Measurements from ENCODE around the gene LRMDA.

LRMDA gene

DNA sequence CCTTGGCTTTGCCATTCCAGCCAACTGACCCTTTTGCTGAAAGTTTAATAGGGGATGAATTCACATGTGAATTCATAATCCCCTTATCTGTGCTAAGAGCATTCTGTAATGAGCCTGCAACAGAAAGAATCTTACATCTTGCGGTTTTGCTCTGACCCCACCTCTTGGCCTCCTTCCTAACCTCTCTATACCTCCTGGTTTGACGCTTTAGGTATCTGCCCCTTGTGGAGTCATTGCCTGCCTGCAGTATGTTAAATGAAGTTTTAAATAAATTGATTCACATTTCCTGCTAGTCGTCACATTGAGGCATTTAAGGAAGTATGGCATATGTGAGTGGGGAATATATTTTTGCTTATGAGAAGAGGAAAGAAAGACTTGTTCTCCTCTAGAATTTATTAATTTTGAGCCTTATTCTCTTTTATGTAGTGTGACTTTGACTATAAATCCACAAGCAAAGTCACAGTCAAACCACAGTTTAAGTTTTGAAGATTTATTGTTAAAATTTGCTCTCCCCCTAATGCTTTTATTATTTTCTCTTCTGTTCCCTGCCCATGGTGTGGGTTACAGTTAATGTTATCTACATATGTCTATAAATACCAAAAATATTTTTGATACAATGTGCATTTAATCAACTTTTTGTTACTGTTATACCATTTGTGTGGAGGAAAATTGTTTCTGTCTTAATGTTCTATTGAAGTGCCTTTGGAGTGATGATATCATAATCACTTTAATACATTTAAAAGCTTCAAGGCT, 60.9 kb downstream of the LRMDA start:
- no peak for DNase-seq
- no peaks in the 10 kb centered on the region for H3K27me3 ChIP-seq
- TF ChIP-seq, protein P1, sequence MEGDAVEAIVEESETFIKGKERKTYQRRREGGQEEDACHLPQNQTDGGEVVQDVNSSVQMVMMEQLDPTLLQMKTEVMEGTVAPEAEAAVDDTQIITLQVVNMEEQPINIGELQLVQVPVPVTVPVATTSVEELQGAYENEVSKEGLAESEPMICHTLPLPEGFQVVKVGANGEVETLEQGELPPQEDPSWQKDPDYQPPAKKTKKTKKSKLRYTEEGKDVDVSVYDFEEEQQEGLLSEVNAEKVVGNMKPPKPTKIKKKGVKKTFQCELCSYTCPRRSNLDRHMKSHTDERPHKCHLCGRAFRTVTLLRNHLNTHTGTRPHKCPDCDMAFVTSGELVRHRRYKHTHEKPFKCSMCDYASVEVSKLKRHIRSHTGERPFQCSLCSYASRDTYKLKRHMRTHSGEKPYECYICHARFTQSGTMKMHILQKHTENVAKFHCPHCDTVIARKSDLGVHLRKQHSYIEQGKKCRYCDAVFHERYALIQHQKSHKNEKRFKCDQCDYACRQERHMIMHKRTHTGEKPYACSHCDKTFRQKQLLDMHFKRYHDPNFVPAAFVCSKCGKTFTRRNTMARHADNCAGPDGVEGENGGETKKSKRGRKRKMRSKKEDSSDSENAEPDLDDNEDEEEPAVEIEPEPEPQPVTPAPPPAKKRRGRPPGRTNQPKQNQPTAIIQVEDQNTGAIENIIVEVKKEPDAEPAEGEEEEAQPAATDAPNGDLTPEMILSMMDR (IDR thresholded peaks at IDR 0.05): no peak
- no peak overlapping the region for H3K4me3 ChIP-seq
- intact Hi-C loops (cut with DNase I; ENCODE audit: low total_unique reads): no loop called here
- no peaks in the 10 kb centered on the region for H3K36me3 ChIP-seq
- H3K4me1 ChIP-seq: peaks cover 0 to 6% (median 0%) of the 10 kb centered on the region in 4 donors
- H3K27ac ChIP-seq: no peak overlapping the region
- H3K9me3 ChIP-seq: no peaks in the 10 kb centered on the region

DNA sequence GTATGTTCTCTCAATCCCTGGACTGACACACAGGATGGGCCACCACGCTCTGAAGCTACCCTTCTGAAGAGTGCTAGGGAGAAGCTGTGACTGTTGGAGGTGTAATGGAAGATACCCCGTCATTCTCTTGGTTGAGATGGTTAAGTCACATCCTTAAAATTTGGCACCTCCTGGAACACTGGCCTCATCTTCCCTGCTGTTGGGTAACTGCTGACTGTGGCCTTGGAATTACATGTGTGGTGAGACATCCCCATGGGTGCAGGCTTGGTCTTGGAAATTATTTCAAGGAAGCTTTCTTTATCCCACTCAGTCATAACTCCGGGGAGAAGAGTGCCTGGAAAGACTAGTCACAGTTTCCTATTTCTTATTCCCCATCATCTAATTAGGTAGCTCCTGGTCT, 62.0 kb downstream of the LRMDA start:
- Histone ChIP-seq H3K27ac (no peak overlapping the region), H3K27me3 (no peaks in the 10 kb centered on the region), H3K4me1 (no peaks in the 10 kb centered on the region), H3K36me3 (no peaks in the 10 kb centered on the region), H3K9me3 (no peaks in the 10 kb centered on the region), H3K4me3 (no peak overlapping the region)
- TF ChIP-seq, protein P1 (IDR thresholded peaks at IDR 0.05): no peak
- intact Hi-C loops (cut with DNase I; ENCODE audit: low total_unique reads): no loop called here
- peak in 1 of 2 donors; percentile 31 for DNase-seq

DNA sequence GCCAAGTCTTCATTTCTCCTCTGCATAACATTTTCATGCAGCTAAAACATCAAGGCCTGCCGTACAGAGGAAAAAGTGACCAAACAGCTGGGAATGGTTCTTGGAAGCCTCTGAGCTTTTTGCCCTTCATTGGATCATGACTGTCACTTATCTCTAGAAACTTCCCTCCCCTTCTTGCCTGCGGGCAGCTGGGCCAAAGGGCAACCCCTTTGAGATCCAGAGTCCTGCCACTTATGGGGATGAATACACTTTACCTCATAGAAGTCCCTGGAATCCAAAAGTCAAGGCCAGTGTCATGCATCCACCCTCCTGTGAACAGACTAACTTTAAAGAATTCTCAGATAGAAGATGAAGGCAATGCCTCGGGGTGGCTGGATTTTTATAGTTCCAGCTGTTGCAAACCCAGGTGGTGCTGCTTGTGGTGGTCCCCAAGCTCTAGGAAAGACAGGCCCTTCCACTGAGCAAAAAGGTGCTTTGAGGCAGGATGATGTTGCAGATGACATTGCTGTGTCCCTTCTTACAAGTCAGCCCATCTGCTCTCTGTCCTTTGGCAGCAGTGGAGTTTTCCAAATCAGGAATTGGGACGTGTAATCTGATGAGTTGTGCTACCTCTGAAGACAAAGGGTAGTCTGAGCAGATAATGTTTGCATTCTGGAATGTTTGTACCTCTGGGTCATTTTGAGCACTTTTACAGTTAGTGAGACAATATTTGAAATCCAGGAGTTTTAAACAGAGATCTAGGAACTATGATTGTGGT, 64.2 kb downstream of the LRMDA start:
- no peaks in the 10 kb centered on the region for H3K27me3 ChIP-seq
- intact Hi-C loops (cut with DNase I; ENCODE audit: low total_unique reads): no loop called here
- H3K9me3 ChIP-seq: no peaks in the 10 kb centered on the region
- no peak overlapping the region for H3K27ac ChIP-seq
- TF ChIP-seq, protein P1 (IDR thresholded peaks at IDR 0.05): no peak
- no peaks in the 10 kb centered on the region for H3K36me3 ChIP-seq
- no peak for DNase-seq
- no peaks in the 10 kb centered on the region for H3K4me1 ChIP-seq
- no peak overlapping the region for H3K4me3 ChIP-seq

DNA sequence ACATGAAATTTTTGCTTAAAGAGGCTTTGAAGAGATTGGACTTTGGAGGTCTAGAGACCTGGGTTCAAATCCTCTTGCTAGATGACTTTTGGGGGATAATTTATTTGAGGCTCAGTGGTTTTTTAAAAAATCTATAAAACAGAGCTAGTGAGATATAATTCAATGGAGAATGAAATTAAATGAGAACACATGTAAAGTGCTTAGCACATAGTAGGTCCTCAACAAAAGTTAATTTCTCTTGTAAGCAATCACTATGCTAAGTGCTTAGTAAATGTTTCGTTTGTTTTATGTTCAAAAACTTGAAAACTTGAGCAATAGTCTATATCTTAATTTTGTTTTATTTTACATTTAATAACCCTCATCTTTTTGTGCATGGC, 64.8 kb downstream of the LRMDA start:
- TF ChIP-seq, protein P1 (IDR thresholded peaks at IDR 0.05): no peak

DNA sequence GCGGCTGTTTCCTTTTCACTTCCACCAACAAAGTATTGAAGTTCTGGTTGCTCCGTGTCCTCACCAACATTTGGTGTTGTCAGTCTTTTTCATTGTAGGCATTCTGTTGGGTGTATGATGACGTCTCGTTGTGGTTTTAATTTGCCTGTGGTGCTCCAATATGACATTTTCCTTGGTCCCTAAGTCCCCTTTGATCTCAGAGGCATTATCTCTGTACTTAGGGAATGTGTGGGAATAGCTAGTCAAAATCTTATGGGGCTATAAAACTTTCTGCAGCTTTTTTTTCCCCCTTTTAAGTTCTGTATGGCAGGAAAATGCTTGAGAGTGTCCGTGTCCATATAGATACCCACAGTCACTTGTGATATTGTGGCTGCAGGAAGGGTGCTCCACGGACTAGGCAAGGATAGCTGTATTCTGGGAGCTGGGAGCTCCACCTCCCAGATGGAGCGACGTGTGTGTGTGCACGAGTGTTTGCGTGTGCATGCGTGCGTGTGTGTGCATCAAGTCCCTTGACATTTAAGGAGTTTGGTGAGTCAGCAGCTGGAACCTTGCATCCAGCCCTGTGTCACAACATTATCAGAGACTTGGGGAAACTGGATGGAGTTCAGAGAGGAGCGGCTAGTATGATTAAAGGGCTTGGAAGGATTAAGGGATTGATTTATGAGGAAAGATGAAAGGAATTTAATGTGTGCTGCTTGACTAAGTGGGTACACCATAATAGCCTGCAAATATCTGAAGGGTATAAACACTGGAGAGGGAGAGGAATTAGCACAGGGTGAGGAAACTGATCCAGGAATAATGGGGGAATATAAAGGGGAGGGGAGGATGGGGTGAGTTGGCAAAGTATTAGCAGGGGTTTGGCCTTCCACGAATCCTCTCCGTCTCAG, 66.8 kb downstream of the LRMDA start:
- Histone ChIP-seq H3K36me3 (no peaks in the 10 kb centered on the region), H3K4me1 (no peaks in the 10 kb centered on the region), H3K27me3 (no peaks in the 10 kb centered on the region), H3K27ac (no peak overlapping the region), H3K4me3 (no peak overlapping the region), H3K9me3 (no peaks in the 10 kb centered on the region)
- intact Hi-C loops (cut with DNase I; ENCODE audit: low total_unique reads): no loop called here
- peak in 1 of 2 donors; percentile 24 for DNase-seq
- TF ChIP-seq, protein P1 (IDR thresholded peaks at IDR 0.05): no peak

More for the DNA sequence above, 64.8 kb downstream of the LRMDA start:
- Histone ChIP-seq H3K36me3 (no peaks in the 10 kb centered on the region), H3K4me1 (no peaks in the 10 kb centered on the region), H3K27me3 (no peaks in the 10 kb centered on the region), H3K27ac (no peak overlapping the region), H3K4me3 (no peak overlapping the region), H3K9me3 (no peaks in the 10 kb centered on the region)
- intact Hi-C loops (cut with DNase I; ENCODE audit: low total_unique reads): no loop called here
- no peak for DNase-seq

Measured in tibial artery (tissue), 4 donors.